Cardiac fibroblast (primary cell): ENCODE results near the gene DUXB.

Experiments
- DNase-seq, 2 donors: peaks; one replicate each; pipeline versions ENCODE4 v3.0.0 to v3.0.0-alpha.2; 2010; ENCODE audit warnings: low read depth in 2 of 2
- H3K4me3 ChIP-seq, 2 donors: replicated peaks in 1 of 2; 1 replicate in 1 of 2; 2 replicates in 1 of 2; pipeline ENCODE4 v1.5.1; 2011; ENCODE audit warnings: low read depth in 2 of 2, low read length in 2 of 2, mild to moderate bottlenecking in 2 of 2, moderate library complexity in 1 of 2
- TF ChIP-seq, protein P1 (sequence below): IDR thresholded peaks from one replicate; pipeline ENCODE4 v1.5.1; 2011; ENCODE audit warnings: low read depth, mild to moderate bottlenecking, low read length, inconsistent platforms

Gene DUXB

DNA sequence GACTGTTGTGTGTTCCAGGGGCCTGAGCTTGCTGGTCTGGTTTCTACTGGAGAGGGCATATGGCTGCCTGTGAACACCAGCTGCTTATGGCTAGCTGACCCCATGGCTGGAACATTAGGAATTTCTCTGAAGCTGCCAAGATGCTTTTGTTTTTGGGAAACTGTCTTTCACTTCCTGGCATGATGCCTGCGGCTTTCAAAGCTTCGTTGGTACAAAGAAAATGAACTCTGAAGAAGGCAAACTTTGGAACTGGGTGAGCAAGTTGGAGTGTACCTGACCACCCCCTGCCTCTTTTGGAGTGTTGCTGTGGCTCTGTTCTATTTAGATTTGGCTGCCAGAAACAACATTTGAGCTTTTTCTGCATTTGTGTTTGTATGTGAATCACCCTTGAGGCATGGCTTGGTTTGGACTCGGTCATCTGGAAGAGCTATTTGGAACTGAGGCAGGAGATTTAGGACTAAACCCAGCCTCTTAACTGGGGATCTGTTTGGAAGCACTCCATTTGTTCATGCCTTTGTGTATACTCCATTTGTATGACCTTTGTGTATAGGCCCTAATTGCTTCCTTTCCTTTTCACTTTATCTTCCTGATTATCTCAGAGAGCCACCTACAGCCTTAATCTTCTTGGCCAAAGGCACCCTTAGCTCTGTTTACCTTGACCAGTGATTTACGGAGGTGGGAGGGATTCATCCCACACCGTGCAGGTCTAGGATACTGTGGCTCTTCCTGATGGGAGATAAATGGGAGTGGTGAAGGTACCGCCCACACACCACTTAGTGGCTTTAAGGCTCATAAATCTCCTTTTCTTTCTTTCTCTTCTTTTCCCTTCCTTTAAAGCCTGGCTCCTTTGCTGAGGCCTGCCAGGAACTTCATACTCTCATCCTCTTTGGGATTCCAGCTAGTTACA lies 32.3 kb upstream of the DUXB start:
- TF ChIP-seq, protein P1, sequence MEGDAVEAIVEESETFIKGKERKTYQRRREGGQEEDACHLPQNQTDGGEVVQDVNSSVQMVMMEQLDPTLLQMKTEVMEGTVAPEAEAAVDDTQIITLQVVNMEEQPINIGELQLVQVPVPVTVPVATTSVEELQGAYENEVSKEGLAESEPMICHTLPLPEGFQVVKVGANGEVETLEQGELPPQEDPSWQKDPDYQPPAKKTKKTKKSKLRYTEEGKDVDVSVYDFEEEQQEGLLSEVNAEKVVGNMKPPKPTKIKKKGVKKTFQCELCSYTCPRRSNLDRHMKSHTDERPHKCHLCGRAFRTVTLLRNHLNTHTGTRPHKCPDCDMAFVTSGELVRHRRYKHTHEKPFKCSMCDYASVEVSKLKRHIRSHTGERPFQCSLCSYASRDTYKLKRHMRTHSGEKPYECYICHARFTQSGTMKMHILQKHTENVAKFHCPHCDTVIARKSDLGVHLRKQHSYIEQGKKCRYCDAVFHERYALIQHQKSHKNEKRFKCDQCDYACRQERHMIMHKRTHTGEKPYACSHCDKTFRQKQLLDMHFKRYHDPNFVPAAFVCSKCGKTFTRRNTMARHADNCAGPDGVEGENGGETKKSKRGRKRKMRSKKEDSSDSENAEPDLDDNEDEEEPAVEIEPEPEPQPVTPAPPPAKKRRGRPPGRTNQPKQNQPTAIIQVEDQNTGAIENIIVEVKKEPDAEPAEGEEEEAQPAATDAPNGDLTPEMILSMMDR = no peak
- no peak overlapping the region for H3K4me3 ChIP-seq
- DNase-seq = peak; percentile 54 to 71

DNA sequence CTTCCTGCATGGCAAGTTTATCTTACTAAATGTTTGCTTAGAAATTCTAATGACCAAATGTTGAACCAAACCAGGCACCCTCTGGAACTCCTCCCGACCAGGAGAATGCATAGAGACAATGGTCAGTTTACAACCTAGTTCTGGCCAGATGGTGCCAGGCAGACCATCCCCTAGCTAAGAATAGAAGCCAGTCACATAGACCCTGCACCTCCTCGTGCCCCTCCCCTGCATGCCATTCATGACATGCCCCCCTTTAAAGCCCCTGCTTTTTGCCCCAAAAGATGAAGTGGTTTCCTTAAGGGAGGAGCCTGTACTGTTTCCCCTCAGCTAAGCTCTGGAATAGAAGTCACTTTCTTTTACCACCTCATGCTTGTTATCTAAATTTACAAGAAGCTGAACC lies 31.6 kb upstream of the DUXB start:
- no peak overlapping the region for H3K4me3 ChIP-seq
- DNase-seq = no peak
- TF ChIP-seq, protein P1 = no peak

DNA sequence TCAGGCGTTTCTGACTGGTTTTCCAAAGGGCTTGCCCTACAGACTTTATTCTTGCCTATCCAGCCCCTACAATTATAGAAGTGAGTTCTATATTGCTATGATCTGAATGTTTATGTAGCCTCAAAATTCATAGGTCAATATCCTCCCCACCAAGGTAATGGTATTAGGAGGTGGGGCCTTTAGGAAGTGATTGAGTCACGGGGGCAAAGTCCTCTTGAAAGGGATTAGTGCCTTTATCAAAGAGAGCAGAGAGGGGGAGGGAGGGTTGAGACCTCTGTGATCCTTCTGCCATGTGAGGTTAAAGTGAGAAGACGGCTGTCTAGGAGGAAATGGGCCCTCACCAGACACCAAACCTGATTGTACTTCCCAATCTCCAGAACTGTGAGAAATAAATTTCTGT lies 26.0 kb upstream of the DUXB start:
- no peak for DNase-seq
- TF ChIP-seq, protein P1 = no peak
- H3K4me3 ChIP-seq = no peak overlapping the region

DNA sequence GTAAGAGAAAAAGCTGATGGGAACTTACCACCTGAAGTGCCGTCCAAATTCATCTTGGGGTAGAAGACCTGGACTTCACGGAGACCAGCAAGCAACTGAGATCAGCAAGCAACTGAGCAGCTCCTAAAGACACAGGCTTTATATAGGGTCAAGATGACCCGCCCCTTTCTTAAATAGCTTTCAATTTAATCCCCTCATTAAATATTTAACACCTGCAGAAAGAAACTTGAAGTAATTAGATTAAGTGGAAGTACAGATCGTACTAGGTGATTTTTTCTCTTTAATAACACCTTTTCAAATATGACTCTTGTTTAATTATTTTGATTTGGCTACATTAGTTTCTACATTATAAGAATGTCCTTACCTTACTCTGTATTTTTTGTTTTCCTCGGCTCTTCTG lies 25.1 kb upstream of the DUXB start, which contains the start of gene CPHXL:
Gene CPHXL, minus strand, starts transcription at position 101 of the 400 bp plus-strand sequence. Its CDS starts 48 bp downstream, at position 53.
- H3K4me3 ChIP-seq = no peak within 1 kb of the TSS
- no peak for DNase-seq
- TF ChIP-seq, protein P1 = no peak

DNA sequence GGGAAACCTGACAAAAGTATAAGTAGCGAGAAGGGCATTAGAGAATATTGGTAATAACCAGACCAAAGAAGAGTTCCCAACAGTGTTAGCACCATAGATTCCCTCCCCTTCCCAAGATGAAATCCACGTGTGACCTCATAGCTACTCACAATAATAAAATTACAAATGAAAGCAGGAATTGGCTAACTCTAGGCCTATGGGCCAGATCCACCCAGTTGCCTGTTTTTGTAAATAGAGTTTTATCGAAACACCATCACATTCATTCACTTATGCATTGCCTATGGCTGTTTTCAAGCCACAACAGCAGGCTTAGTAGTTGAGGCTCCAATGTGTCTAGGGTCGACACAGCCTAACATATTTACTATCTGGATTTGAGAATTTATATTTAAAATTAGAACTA lies 17.2 kb upstream of the DUXB start:
- TF ChIP-seq, protein P1 = no peak
- no peak for DNase-seq
- H3K4me3 ChIP-seq = no peak overlapping the region

DNA sequence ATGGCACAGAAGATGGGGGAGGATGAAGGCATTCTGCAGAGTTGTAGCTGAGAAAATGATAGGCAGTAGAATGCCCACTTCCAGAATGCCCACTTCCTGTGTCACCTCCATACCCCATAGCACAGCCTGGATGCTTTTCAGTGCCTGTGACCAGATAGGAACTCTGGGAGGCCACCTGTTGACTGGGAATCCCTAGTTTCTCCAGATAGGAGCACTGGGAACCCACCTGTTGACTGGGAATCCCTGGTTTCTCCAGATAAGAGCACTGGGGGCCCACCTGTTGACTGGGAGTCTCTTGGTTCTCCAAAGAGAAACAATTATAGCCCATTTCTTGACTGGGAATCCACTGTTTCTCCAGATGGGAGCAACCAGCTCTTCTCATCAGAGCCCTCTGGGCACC lies 13.4 kb upstream of the DUXB start:
- no peak overlapping the region for H3K4me3 ChIP-seq
- DNase-seq = no peak
- TF ChIP-seq, protein P1 = no peak
